Activated gamma-delta T cell treated with Interleukin-2 at 50 U/mL for 16 hours (primary cell): ENCODE data around the gene CACNA2D2.

ENCODE experiments used
- DNase-seq: peaks from one replicate; pipeline ENCODE4 v3.0.0-alpha.2; 2020

Gene CACNA2D2

DNA sequence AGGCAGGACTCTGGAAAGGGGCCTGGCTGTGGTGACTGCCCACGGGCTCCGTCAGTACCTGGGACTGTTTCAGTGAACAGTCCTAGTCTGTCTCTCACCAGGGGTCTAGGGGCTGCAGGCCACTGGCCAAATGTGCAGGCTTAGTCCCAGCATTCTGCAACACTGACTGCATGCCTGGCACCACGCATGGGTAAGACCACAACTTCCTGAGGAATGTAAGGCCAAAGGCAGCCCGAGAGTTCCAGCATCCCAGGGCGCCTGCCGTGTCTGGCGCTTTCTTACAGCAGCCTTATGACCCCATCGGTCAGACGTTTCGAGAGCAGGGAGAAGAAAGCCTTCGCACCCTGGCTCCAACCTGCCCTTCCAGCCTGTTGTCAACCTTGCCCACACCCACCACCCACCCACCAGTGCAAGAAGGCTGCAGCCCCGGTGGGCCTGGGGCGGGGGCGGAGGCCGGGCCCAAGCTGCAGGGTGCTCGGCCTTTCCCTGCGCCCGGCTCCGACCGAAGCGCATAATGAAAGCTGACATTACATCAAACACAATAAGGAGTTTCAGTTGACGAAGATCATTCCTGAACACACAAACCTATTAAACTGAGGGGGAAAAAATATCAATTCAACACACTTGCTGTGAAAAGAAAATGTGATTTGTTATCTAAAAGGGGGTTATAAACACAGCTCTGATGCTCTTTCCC, 114.6 kb downstream of the CACNA2D2 start:
- no peak for DNase-seq

DNA sequence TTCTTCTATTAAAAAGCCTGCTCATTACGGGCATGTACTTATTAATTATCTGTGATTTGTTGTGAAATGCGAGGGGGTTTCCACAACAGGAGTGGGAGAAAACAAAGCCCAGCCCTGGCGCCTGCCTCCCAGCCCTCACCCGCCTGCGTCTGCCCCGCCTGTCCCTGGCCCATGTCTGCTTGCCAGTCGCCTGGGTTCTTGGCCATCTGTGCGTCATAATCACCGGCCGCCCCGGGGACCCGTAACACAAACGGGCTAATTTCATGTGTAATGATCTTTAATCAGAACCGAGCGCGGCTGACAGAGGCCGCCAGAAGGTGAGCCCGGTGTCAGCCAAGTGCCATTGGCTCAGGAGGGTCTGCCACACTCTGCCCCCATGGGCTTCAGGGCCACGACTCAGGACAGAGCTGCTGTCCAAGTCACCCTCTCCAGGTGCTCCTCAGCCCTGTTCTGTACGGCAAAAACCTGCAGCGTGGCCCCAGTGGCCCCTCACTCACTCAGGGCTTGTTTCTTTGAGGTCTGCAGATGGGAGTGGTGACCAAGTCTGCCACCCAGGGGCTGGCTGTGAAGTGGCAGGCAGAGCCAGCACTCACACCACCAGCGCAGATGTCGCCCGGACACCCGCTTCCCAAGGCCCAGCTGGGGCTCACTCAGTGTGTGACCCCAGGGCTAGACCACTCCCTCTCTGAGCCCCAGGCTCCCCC, 115.3 kb downstream of the CACNA2D2 start:
- no peak for DNase-seq

GRCh38 chr3:50385754-50386153, 117.7 kb downstream of the CACNA2D2 start:
- DNase-seq, result no peak

DNA sequence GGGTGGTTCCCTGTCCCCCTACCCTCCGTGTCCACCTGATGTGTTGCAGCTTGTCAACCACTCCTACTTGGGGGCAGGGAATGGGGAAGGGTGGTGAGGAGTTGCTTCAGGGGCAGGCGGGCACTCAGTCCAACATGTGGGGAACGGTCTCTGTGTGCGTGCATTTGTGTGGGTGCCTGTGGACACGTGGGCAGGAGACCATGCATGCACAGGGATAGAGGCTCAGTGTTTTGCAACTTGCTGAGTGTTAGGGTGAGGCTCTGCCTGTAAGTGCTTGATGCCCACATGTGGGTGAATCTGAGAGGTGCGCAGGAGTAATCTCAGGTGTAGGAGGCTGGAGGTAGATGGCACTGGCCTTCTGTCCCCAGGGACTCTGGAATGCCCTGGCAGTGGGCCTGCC, 119.7 kb downstream of the CACNA2D2 start:
- DNase-seq, result no peak

- DNase-seq, result no peak
Measured at GRCh38 chr3:50382722-50383121, 120.7 kb downstream of the CACNA2D2 start.

DNA sequence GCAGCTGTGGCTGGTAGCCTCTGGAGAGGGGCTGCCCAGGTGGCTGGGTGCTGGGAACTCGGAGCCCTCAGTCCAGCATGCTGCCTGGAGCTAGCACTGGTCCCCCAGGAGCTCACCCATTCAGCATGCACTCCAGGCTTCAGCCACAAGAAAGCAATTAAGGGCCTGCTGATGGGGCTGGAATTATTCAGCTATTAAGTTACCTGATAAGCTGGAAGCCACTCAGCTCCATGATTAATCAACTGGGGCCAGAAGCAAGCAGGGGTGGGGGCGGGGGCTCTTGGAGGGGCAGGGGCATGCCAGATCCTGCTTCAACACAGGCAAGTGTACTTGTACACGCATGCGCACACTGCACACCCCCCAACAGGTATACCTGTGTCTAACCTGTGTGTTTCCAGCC, 122.1 kb downstream of the CACNA2D2 start:
- no peak for DNase-seq

DNA sequence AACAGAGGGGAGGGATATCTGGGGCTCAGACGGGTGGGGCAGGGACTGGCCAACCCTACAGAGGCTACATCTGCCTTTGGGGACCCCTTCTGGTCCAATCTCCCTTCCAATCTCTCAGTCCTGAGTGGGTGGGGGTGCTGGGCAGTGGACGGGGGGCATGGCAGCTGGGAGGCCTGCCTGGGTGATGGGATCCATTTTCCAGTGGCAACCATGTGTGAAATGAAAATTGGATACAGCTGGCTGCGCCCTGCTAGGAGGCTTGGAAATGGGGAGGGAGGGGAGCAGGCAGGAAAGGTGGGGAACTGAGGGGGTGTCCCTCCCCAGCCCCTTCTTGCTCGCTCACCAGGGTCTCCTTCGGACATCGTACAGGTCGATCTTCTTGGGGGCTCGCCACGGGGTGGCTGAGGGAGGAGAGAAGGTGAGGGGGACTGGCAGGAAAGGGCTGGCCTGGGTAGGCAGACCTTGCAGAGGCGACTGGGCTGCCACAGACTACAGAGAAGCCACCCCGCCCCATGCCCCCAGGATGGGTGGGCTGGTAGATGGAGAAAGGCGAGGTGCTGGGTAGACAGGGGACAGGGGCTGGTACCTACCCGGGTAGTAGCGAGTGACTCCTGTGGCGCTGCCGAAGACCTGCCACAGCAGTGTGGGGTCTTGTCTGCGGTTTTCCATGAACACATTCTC, 122.9 kb downstream of the CACNA2D2 start:
- no peak for DNase-seq

GRCh38 chr3:50378757-50379156, 124.7 kb downstream of the CACNA2D2 start:
- no peak for DNase-seq

DNA sequence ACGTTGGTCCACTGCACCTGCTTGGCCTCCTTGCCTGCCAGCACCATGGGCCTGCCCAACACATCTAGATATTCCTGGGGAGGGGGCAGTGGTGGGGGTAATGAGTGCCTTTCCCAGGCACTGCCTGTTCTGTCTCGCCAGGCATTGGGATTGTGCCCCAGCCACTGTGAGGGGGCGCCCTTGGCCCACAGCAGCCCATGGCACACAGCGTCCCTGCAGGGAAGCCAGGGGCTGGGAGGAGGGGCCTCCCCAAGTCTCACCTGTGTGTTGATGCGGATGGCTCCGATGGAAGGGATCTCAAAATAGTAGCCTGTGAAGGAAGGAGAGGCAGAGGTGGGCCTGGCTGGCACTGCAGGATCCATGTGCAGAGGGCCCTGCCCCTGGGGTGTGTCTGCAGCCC, 125.4 kb downstream of the CACNA2D2 start:
- DNase-seq, result no peak

- no peak for DNase-seq
Measured at GRCh38 chr3:50375258-50375931, 128.0 kb downstream of the CACNA2D2 start.

DNA sequence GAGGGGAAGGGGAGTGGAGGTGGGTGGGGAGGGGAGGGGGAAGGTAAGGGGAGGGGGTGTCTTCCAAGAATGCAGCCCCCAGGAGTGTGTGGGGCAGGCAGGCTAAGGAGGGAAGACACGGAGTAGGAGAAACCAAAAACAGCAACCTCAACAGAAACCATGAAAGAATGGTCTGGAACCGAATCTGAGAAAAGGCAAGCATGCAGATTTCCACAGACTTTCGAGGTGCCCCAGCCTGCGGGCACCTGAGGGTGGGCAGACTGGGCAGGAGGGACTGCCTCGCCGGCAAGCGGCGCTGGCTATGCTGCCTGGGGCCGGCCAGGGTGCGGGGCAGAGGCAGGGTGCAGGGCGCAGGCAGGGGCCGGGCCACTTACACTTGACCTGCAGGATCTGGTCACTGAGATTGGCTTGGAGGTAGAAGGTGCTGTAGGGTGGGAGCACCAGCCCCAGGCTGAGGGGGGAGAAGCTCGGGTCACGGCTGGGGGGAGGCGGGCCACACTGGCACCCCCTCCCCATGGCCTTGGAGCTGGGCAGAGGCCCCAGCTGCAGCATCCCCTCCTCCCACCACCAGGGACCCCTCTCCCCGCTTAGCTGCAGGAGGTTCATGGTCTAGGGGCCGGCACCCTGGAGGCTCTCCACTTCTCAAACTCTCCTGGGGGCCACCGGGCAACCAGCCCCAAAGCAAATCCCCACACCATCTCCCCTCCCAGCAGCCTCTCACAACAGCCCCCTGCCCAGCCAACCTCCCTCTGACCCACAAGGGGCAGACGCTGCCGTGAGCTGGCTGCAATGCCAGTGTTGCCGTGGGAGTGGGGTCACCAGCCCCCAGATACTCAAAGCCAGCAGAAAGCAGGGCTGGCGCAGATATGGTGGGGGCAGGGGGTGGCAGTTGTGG, 128.8 kb downstream of the CACNA2D2 start:
- DNase-seq, result no peak

DNA sequence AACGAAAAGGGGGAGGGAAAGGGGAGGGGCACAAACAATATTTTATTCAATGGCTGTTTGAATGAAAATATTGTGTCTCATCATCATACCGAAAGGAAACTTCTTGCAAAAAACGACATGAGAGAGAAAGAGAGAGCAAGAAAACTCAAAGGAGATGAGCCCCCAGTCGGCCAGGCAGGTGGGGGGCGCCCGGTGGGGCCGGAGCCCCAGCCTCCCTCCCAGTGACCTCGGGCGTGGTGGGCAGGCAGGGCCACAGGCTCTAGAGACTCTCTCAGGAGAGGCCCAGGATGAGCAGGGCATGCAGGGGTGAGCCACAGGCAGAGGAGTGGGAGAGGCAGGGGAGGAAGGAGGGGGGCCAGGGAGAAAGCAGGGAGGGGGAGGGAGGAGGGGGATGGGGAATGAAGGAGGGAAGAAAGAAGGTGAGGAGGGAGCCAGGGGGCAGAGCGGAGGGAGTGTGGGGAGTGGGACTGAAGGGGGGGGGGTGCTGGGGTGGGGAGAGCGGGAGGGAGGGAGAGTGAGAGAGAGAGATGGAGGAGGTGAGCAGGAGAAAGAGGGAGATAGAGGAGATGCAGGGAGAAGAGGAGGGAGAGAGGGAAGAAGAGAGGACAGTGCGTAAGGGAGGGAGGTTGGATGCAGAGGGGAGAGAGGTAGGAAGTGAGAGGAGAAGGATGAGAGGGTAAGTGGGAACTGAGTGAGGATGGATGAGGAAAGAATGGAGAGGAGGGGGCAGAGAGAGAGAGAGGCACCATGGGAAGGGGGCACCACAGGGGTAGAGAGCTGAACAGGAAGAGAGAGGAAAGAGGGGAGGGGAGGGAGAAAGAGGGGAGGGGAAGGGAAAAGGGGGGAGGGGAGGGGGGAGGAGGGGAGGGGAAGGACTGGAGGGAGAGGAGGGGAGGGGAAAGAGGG, 130.0 kb downstream of the CACNA2D2 start:
- no peak for DNase-seq

GRCh38 chr3:50372349-50372748, 131.1 kb downstream of the CACNA2D2 start:
- DNase-seq, result no peak

GRCh38 chr3:50371133-50371685, 132.2 kb downstream of the CACNA2D2 start:
- no peak for DNase-seq

DNA sequence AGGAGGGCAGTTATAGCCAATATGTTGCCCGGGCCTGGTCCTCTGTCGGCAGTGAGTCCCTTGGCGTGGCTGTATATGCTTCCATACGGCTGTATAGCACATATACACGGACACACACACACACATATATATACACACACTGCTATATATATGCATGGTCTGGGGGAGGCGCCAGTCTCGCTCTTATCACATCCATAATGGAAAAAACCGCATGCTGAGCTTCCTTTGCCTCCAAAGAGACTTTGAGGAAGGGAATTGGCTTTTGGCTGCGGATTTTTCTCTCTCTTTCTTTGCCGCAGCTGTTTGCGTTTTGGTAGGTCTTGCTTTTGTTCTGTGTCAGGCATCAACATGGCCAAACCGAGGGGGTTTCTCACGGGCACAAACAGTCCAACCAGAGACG, 132.8 kb downstream of the CACNA2D2 start:
- DNase-seq, result no peak

- DNase-seq, result no peak
Measured at GRCh38 chr3:50369012-50369670, 134.3 kb downstream of the CACNA2D2 start.

DNA sequence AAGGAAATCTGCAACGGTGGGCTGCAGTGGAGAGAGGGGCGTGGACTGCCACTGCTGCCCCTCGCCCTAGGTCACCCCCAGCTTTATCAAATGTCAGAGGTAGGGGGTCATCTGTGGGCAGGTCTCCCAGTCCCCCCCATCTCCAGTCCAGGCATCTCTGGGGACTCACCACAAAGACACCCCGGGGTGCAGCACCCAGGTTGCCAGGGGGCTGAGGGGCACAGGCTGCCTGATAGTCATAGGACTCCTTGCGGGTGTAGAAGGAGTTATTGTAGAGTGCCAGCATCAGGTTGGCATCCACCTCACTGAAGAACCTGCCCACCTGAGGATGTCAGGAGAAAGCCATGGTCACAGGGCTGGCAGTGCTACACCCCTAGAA, 137.6 kb downstream of the CACNA2D2 start:
- DNase-seq, result no peak

DNA sequence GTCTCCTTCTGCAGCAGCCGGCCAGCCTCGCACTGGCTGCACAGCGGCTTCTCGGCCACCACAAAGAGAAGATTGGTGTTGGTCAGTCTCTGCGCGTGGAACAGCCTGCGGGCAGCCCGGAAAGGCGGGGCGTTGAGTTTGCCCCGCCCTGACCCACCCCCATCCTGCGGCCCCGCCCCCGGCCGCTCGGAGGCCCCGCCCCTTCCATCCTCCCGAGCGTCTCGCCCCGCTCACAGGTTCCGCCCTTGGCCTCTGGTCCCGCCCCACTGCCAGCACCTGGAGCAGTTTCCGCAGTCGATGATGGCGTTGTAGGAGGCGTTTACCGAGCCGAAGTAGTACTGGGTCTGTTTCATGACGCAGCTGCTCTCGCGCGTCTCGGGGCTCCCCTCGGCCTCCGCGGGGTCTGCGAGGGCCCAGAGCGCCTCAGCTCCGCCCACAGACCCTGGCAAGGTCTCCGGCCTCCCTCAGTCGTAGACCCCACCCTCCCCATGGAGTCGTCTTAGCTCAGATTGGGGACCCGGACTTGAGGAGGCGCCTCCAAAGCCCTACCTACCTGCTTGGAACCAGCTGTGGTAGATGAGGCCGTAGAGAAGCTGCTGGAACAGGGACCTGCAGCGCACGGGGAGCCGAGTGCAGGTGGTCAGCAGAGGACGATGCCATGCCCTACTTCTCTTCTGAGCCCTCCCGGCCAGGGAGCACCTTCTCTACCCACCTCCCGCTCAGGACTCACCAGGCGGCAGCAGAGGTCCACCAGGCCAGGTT, 138.2 kb downstream of the CACNA2D2 start:
- DNase-seq, result peak; percentile 94

GRCh38 chr3:50364573-50365079, 138.8 kb downstream of the CACNA2D2 start:
- no peak for DNase-seq

- no peak for DNase-seq
Measured at GRCh38 chr3:50359760-50360110, 143.7 kb downstream of the CACNA2D2 start.
